Caco-2 (cell line): Measurements from ENCODE around the gene SSC4D. TPM values are rescaled to one million over a fixed set of nuclear protein-coding genes. Genes with fewer than 3 reads are reported as not detected.

ENCODE experiments used
- BruUV-seq: library from RNA; stranded (reverse); fragments of 400-500 nt; replicated peaks from 2 replicates; lab custom pipeline; 2021; lab: Mats Ljungman, UMichigan
- CTCF ChIA-PET: fragments of 300-600 bp; sonication (Branson Sonifier 250); formaldehyde crosslinking; loops from one replicate; lab custom pipeline; 2022; ENCODE audit warnings: antibody characterized with exemption; lab: Charles Lee
- POLR2A ChIA-PET: fragments of 300-600 bp; sonication (Branson Sonifier 250); formaldehyde crosslinking; loops from one replicate; lab custom pipeline; 2022; ENCODE audit warnings: antibody characterized with exemption; lab: Charles Lee
- DNase-seq, 2 experiments: peaks; one replicate each; pipeline versions ENCODE4 v3.0.0 to v3.0.0-alpha.2; 2020 to 2022
- H3K27me3 ChIP-seq: replicated peaks from 2 replicates; pipeline ENCODE4 v1.6.0; 2011; ENCODE audit warnings: low read length; ENCODE audit not compliant: control insufficient read depth, insufficient read depth
- H3K36me3 ChIP-seq: 2 replicates; pipeline ENCODE4 v1.5.1; 2011; ENCODE audit warnings: low read length; ENCODE audit not compliant: control insufficient read depth, insufficient read depth
- H3K4me1 ChIP-seq: fragments of 250-450 bp; sonication (Bioruptor Pico); 2 replicates; pipeline ENCODE4 v1.5.1; 2020; ENCODE audit warnings: mild to moderate bottlenecking
- H3K4me3 ChIP-seq: 2 replicates; pipeline ENCODE4 v1.5.1; 2011; ENCODE audit warnings: low read depth, mild to moderate bottlenecking, control low read depth, low read length
- H3K9me3 ChIP-seq: fragments of 250-450 bp; sonication (Bioruptor Pico); 2 replicates; pipeline ENCODE4 v1.5.1; 2020; ENCODE audit warnings: mild to moderate bottlenecking, moderate library complexity
- H3K27ac Mint-ChIP-seq: one replicate; pipeline ENCODE4 v1.8.0; 2022; ENCODE audit warnings: mixed read lengths; ENCODE audit not compliant: unreplicated experiment
- H3K27me3 Mint-ChIP-seq: one replicate; pipeline ENCODE4 v1.8.0; 2022; ENCODE audit warnings: mixed read lengths; ENCODE audit not compliant: insufficient read depth, unreplicated experiment
- H3K36me3 Mint-ChIP-seq: one replicate; pipeline ENCODE4 v1.8.0; 2022; ENCODE audit warnings: mild to moderate bottlenecking, mixed read lengths; ENCODE audit not compliant: insufficient read depth, unreplicated experiment
- H3K4me1 Mint-ChIP-seq: one replicate; pipeline ENCODE4 v1.8.0; 2022; ENCODE audit warnings: low read depth, mixed read lengths; ENCODE audit not compliant: unreplicated experiment
- H3K4me3 Mint-ChIP-seq: one replicate; pipeline ENCODE4 v1.8.0; 2022; ENCODE audit warnings: mild to moderate bottlenecking, moderate library complexity, mixed read lengths; ENCODE audit not compliant: unreplicated experiment
- H3K9me3 Mint-ChIP-seq: one replicate; pipeline ENCODE4 v1.8.0; 2022; ENCODE audit warnings: mixed read lengths; ENCODE audit not compliant: unreplicated experiment
- CTCF ChIP-seq, 2 experiments: fragments of 200-600 bp in 1 of 2; IDR thresholded peaks; 1 replicate in 1 of 2; 2 replicates in 1 of 2; pipeline versions ENCODE4 v1.5.1 to v1.8.0; 2011 to 2022; ENCODE audit warnings: antibody characterized with exemption in 1 of 2, control low read depth in 1 of 2, inconsistent platforms in 1 of 2, low read depth in 1 of 2, low read length in 1 of 2, mild to moderate bottlenecking in 1 of 2, moderate library complexity in 1 of 2; ENCODE audit not compliant: insufficient read depth in 1 of 2, severe bottlenecking in 1 of 2, unreplicated experiment in 1 of 2
- intact Hi-C: fragments of 100-400 bp; cut with micrococcal nuclease; formaldehyde crosslinking; loops from one replicate; pipeline ENCODE4 v1.10.0; 2022; ENCODE audit not compliant: unreplicated experiment
- total RNA-seq: library from RNA; stranded (reverse); gene quantifications from 2 replicates; pipeline ENCODE4 v1.2.3, GENCODE V29; 2022

SSC4D gene
- total RNA-seq, 1 experiment from 2014 or later, result 1.6 TPM

DNA sequence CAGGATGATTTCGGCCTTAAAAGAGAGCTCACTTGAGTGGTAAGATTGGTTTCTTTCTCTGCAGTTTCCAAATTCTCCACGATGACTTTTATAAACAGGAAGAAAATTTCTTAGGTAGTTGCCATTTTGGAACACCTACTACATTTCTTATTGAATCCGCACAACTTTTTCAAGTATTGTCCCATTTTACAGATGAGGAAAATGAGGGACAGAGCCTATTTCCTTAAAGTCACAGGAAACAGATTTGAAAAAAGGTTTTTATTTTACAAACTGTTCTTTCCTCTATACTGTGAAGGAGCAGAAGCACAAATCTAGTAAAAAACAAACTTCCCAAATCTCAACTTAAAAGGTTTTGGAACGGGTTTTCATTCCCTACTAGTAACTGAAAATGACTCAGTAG, 53.4 kb downstream of the SSC4D start:
- no peak for TF ChIP-seq CTCF (IDR thresholded peaks at IDR 0.05; ENCODE audit: insufficient read depth in 1 of 2, low read depth in 1 of 2, low read length in 1 of 2, severe bottlenecking in 1 of 2, unreplicated experiment in 1 of 2)
- Histone ChIP-seq H3K4me3 (no peak overlapping the region), H3K36me3 (peaks cover 1% of the 10 kb centered on the region), H3K9me3 (no peaks in the 10 kb centered on the region), H3K27me3 (no peaks in the 10 kb centered on the region), H3K4me1 (peaks cover 17% of the 10 kb centered on the region)
- POLR2A ChIA-PET, result no interaction called here
- peaks cover 83% of the 10 kb centered on the region for H3K36me3 Mint-ChIP-seq
- no peak for DNase-seq
- intact Hi-C loops, result loop anchor here (5.0 kb wide), 1 partner anchor 64 kb away; no protein-coding TSS in a partner anchor
- H3K4me1 Mint-ChIP-seq, result peaks cover 11% of the 10 kb centered on the region
- no peaks in the 10 kb centered on the region for H3K9me3 Mint-ChIP-seq
- CTCF ChIA-PET, result no interaction called here
- no TSS peak for BruUV-seq
- no peak overlapping the region for H3K4me3 Mint-ChIP-seq
- no peak overlapping the region for H3K27ac Mint-ChIP-seq
- H3K27me3 Mint-ChIP-seq, result no peaks in the 10 kb centered on the region

GRCh38 chr7:76354981-76355730, 54.3 kb downstream of the SSC4D start:
- CTCF ChIA-PET, result interaction anchor here (0.7 kb wide), 1 partner anchor 744 kb away, joined by 3 read pairs; no protein-coding TSS in a partner anchor
- POLR2A ChIA-PET, result interaction anchor here (0.5 kb wide), 1 partner anchor 19 kb away, joined by 3 read pairs; no protein-coding TSS in a partner anchor
- Mint-ChIP-seq H3K27me3 (no peaks in the 10 kb centered on the region), H3K4me3 (no peak overlapping the region), H3K4me1 (peaks cover 14% of the 10 kb centered on the region), H3K27ac (no peak overlapping the region), H3K9me3 (no peaks in the 10 kb centered on the region), H3K36me3 (peaks cover 93% of the 10 kb centered on the region)
- no TSS peak for BruUV-seq
- no peak for DNase-seq
- H3K4me3 ChIP-seq, result no peak overlapping the region
- H3K9me3 ChIP-seq, result no peaks in the 10 kb centered on the region
- peaks cover 16% of the 10 kb centered on the region for H3K4me1 ChIP-seq
- H3K36me3 ChIP-seq, result peaks cover 1% of the 10 kb centered on the region
- TF ChIP-seq CTCF (IDR thresholded peaks at IDR 0.05; ENCODE audit: insufficient read depth in 1 of 2, low read depth in 1 of 2, low read length in 1 of 2, severe bottlenecking in 1 of 2, unreplicated experiment in 1 of 2), result no peak
- H3K27me3 ChIP-seq, result no peaks in the 10 kb centered on the region
- intact Hi-C loops, result loop anchor here (5.0 kb wide), 1 partner anchor 63 kb away; no protein-coding TSS in a partner anchor

DNA sequence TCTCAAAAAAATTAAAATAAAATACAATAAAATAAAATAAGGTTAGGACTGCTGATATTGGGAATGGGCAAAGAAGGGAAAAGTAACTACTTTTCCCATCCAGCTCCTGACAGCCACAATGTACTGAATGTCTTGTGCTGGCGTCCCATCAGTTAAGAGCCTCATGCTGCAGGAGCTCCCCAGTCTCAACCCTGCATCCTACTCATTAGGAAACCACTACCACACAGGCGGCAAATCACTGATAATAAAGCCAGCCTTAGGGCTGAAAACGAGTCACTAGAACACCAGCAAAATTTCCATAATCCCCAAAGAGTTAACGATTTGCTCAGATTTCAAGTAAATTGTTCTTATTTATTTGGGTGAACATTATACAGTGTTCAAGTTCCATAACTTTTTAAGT, 55.0 kb downstream of the SSC4D start:
- no peak overlapping the region for H3K4me3 ChIP-seq

More for the DNA sequence above, 55.0 kb downstream of the SSC4D start:
- peaks cover 2% of the 10 kb centered on the region for H3K36me3 ChIP-seq
- POLR2A ChIA-PET, result no interaction called here
- no peaks in the 10 kb centered on the region for H3K9me3 ChIP-seq
- Mint-ChIP-seq H3K4me3 (no peak overlapping the region), H3K27me3 (no peaks in the 10 kb centered on the region), H3K9me3 (no peaks in the 10 kb centered on the region), H3K36me3 (peaks cover 99% of the 10 kb centered on the region), H3K4me1 (peaks cover 14% of the 10 kb centered on the region), H3K27ac (no peak overlapping the region)
- intact Hi-C loops, result no loop called here
- no peak for TF ChIP-seq CTCF (IDR thresholded peaks at IDR 0.05; ENCODE audit: insufficient read depth in 1 of 2, low read depth in 1 of 2, low read length in 1 of 2, severe bottlenecking in 1 of 2, unreplicated experiment in 1 of 2)
- CTCF ChIA-PET, result no interaction called here
- BruUV-seq, result no TSS peak
- peaks cover 13% of the 10 kb centered on the region for H3K4me1 ChIP-seq
- DNase-seq, result no peak
- H3K27me3 ChIP-seq, result no peaks in the 10 kb centered on the region
